Right renal pelvis (tissue), 4 donors: ENCODE results near the gene SMYD3. TPM values are rescaled to one million over a fixed set of nuclear protein-coding genes. Genes with fewer than 3 reads are reported as not detected.
"Not testable (repeated sequence)": the region's sequence is repeated elsewhere in the genome, so short reads cannot be mapped to it uniquely, and the experiment has no call there.

ENCODE experiments used
- DNase-seq, 4 donors: peaks; one replicate each; pipeline ENCODE4 v3.0.0-alpha.2; 2013; ENCODE audit warnings: low read depth in 4 of 4, low spot score in 3 of 4, missing footprints in 1 of 4
- polyA plus RNA-seq, 4 donors: library from polyadenylated mRNA; unstranded; fragments of 120-200 nt; gene quantifications; one replicate each; pipeline ENCODE4 v1.2.1, GENCODE V29; 2013; ENCODE audit not compliant: insufficient read length in 4 of 4

SMYD3 gene
- polyA plus RNA-seq, 4 donors = 25.1 to 36.1 (median 27.5) TPM

DNA sequence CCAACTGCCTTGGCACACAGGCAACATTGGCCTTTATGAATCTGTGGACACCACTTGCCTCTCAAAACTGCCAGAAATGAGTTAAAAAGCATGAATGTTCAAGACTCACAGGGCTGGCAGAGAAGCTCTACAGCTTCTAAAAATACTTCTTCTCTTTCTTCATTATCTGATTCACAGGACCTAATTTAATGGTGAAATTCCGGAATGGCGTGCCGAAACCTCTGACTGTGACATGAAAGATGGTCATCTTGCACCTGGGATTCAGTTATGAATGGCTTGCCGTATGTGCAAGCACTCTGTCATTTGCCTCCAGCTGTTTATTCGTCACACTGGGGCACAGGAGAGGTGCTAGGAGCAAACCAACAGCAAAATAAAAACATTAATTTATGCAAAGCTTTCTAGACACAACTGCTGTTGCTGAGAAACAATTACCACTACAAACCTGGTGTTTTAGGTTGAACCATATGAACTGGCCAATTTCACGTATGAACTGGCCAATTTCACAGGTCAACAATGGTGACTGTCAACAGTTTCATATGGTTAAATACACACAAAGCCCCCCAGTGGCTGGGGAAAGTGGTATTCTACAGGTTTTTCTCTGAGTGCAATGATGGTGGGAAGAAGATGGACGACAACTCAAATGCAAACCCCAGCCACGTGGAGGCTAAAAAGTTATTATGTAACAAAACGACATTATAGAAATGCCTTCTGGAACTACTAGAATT lies 704.0 kb downstream of the SMYD3 start:
- DNase-seq = no peak

DNA sequence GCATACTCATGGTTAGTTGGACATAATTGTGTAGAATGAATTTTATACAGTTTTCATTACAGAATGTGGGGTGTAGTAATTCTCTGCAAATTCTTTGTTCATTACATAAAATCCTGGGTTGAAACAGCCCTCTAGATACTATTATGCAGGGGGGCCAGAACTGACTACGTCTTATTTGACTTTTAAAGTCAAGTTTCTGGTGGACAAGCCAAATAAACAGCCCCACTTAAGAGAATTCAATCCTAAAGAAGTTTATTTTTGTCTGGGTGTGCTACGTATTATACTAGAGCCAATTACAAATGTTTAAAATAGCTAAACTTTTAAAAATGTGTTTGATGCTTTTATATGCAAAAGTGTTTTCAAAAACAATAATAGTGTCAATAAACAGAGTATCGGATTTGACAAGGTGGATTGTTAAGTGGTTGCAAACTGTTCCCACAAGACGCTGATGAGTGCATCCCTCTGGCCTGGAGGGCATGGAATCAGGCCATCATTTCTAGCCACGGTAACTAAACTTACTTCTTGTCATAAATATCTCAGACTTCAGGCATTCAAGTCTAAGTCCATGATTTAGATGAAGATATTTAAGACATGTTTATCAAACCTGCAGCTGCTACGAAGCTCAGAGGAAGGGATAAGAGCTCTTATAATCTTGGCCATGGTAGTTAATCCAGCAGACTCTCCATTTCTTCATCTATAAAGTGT lies 706.0 kb downstream of the SMYD3 start:
- no peak for DNase-seq

DNA sequence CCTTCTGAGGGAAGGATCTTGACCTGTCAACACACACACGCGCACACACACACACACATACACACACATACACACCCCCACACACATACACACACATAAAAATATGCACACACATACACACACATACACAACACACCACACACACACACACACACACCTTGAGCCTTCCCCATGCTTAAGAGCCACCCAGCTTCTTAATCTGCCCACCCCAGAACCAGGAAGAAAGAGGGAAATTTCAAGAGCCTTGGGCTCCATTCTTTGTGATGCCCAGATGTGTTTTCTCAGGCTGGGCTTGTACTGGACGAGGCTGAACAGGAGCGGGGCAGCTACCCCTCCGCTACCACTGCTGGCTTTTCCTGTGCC lies 708.7 kb downstream of the SMYD3 start:
- no peak for DNase-seq

DNA sequence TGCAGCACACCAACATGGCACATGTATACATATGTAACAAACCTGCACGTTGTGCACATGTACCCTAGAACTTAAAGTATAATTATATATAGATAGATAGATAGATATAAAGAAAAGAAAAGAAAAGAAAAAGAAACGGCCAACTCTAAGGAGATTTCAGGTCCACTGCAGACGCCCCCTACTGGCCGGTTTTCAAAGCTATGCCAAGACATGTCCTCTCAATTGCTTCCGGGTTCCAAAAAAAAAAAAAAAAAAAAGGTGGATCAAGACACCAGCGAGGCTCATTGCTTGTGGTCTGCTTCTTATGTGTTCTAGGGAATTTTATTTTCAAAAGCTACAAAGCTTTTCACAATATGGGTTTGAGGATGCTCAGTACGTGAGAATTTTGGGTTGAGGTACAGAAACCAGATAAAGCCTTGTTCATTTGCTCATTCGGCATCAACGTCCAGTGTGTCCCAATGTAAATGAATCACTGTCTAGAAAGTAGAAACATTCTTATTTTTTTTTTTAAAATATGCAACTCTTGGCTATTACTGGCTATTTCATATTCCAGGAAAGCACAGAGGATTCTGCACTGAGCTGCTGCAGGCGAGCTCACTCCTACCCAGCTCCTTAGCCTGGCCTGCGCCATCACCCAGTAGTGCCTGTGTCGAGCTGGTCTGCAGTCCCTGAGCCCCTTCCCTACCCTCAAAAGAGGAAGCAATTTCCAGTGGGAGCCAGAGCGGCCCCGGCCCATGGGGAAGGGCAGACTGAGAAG lies 709.3 kb downstream of the SMYD3 start:
- DNase-seq = no peak

DNA sequence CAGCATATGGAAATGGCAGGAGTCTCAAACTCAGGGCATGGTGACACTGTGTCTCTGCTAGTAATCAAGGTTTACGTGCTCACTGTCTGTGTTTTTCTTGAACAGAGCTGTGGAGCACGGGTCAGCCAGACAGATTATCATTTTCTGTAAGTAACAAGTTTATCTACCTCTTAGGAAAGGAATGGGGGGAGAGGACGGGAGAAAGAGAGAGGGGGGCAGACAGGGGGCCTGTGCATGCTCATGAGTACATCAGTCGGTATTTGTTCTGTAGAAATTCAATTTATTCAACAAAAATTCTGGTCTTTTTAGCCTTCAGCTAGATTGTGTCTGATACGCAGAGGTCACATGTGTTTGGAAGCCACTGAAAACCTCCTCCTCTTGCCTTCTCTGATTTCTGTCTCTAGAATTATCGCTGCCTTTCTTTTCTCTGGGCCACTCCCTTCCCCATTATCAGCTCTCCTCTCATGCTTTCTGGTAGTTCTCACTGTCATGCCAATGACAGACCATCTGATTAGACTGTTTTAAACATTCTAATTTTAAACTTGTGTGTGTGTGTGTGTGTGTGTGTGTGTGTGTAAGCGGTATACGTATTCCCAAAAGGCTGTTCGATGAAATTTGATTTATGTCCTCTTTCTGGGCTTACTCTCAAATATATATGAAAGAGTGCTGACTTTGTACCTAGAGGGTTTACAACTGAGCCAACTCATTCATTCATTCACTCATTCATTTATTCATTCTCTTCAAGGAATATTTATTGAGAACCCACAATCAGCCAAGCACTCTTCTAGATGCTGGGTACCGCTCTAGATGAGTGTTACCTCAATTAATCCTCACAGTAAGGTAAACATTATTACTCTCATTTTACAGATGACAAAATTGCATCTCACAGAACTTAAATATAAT lies 715.4 kb downstream of the SMYD3 start:
- DNase-seq = no peak

DNA sequence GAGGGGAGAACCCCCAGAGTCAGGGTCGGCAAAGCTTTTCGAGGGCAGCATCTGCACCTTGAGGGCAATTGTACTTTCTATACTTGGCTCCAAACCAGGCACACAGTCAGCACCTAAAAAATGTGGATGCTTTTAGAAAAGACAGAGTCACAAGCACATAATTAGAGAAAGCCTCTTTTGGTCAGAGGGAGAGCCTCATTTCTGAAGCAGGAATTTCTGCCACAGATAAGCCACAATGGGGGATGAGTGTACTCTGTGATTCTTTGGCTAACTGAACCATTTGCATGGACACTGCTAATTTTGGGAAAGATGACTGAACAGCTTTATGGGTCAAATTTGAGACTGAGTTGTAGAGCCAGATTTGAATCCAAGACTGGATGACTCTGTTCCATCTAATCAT lies 716.6 kb downstream of the SMYD3 start:
- DNase-seq = no peak

DNA sequence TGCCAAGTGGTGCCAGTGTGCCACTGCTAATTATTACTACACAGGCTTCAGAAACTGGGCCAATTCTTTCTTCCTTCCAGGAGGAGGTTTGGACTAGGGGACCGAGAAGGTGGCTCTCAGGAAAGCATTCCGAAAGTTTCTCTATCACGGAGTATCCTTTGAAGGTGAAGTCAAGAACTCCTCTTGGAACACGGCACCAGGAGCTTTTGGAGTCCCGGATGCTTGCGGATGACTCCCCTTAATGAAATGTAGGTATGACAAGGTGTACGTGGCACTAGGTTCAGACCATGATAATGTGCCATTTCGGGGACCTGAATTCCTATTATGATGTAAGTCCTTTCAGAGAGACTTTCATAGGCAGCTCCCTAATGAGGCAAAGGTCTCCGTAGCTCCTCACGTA lies 718.2 kb downstream of the SMYD3 start:
- no peak for DNase-seq

DNA sequence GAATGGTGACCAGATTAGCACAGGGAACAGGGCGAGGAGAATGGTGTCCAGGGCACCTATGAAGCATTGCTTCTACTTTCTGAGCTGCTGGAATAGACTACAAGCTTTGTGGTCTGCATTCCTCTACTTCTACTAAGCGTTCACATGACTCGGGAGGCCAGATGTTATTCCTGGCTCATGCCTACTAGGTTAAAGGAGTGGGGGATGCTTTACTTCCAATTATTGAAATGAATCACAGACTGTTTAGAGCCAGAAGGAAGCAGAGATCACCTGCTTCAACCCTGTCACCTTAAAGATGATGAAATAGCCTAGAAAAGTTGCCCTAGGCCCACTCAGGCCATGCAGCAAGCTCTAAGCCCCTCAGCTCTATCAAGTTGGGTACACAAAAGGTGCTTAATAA lies 718.8 kb downstream of the SMYD3 start:
- no peak for DNase-seq

DNA sequence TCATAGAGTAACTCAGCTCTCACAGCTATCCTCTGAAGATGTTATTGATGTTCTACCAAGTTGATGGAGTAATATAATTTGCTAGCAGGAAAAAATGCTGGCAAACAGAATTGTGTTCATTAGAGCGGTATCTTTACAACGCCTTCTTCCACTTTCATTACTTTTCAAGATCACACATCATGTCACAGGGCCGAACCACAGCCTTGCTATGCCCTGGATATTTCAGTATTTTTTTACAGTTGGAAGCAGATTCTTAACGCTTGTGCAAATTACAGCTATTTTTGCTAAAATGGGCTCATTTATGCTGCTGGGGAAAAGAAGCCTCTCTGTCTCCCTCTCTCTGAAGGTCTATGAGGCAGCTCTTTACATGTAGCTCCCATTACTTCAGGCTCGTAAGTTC lies 720.1 kb downstream of the SMYD3 start:
- no peak for DNase-seq

DNA sequence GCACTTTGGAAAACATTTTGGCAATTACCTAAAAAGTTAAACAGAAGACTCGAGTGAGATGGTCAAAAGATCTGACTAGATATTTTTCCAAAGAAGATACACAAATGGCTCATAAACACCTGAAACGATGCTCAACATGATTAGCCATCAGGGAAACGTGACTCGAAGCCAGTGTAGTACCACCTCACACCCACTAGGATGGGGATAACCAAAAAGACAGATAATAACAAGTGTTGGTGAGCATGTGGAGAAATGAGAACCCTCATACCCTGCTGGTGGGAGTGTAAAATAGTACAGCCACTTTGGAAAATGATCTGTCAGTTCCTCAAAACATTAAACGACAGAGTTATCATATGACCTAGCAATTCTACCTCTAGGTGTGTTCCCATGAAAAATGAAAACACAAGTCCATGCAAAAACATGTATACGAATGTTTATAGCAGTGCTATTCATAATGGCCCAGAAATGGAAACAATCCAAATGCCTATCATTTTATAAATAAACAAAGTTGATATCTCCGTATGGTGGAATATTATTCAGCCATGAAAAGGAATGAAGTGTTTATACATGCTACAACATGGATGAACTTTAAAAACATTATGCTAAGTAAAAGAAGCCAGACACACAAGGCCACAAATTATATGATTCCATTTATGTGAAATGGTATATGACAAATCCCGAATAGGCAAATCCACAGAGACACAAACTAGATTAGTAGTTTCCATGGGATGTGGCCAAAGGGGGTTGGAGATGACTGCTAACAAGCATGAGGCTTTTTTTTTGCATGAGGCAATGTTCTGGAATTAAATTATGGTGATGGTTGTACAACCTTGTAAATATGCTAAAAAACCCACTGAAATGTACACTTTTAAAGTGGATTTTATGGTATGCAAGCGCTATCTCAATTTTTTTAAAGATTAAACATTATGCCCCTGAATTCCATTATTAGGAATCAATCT lies 727.0 kb downstream of the SMYD3 start:
- no peak for DNase-seq

DNA sequence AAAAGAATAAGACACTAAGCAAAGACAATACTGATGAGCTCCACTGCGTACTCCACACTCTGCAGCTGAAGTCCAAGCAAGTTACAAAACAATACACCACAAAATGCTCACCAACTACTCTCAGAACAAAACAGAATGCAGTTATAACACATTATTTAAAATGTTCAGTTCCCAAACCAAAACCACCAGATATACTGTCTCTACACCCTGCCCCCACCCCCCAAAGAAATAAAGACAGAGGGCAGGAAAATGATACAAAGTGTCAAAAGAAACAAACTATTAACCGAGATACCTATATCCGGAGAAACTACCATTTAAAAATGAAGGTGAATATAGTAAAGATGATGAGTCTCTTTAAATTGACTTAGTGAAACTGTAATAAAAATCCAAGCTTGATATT lies 729.3 kb downstream of the SMYD3 start:
- DNase-seq = no peak

DNA sequence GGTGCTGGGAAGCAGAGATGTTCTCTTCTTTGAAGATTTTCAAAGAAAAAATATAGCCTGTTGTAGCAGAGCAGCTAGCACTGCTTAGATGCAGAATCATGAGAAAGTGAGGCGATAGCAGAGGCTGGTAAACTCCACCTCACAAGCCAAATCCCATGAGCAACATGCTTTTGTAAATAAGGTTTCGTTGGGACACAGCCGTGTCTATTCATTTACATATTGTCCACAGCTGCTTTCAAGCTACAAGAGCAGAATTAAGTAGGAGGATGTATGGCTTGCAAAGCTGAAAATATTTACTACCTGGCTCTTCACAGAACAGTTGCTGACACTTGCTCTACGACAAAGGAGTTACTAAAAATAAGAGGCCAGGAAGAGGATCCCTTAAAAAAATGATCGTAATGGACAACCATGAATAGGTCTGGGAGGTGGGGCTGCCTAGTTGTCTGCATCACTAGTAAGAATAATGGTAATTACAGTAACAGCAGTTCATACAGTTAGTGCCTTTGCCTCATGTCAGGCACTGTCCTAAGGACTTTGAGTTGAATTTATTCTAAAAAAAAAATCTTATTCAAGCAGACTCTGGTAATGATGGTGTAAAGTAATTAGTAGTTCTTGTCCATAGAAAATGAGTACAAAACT lies 730.3 kb downstream of the SMYD3 start:
- no peak for DNase-seq

DNA sequence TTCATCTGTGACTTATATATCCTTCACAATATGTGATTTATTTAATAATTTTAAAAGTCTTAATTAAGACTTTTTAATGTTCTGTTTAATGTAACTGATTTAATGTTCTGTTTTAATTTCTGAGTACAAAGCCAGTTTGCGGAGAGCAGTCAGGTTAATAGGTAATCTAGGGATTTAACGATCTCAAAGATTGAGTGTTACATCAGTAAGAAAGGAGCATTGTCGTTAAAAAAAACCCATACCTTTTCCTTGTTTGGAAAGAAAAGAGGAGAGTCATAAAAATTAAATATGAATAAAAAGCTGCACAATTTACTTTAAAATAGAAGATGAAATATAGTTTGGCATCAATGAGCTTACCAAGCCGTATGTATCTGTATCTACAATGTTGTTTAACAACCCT lies 730.9 kb downstream of the SMYD3 start:
- no peak for DNase-seq

DNA sequence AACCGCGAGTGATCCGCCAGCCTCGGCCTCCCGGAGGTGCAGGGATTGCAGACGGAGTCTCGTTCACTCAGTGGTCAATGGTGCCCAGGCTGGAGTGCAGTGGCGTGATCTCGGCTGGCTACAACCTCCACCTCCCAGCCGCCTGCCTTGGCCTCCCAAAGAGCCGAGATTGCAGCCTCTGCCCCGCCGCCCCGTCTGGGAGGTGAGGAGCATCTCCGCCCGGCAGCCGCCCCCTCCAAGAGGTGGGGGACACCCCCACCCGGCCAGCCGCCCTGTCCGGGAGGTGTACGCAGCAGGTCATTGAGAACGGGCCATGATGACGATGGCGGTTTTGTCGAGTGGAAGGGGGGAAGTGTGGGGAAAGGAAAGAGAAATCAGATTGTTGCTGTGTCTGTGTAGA lies 732.1 kb downstream of the SMYD3 start:
- not testable (repeated sequence) for DNase-seq

DNA sequence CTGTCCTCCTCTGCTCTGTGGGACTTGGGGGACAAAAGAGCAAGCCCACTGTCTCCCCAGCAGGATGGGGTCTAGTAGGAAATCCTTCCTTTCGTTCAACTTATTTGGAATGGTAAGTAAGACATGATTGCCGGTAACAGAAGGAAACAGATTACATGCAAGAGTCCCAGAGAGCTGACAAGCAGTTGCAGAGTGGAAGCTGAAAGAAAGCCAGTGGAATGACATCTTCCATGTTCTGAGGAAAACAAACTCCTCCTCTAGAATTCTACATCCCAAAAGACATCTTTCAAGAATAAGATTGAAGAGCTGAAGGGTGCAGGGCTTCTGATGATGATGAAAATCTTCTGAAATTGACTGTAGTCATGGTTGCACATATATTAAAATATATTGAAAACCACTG lies 732.9 kb downstream of the SMYD3 start:
- DNase-seq = no peak

DNA sequence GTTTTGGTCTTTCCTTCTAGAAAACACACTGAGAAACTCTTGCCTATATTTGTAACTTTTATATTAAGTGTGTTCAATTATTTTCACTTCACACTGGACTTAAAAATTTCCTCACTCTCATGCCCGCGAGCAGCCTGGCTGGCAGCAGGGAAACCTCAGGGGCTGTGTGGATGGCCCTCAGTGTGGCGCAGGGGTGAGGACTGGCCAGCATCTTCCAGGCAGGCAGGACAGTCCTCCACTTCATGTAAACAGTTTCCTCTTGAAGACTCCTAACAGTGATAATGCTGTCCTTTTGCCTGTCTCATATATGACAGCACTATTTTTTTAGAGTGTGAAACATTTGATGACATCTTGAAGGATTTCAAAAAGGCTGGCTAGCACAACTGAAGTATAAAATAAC lies 733.7 kb downstream of the SMYD3 start:
- no peak for DNase-seq

DNA sequence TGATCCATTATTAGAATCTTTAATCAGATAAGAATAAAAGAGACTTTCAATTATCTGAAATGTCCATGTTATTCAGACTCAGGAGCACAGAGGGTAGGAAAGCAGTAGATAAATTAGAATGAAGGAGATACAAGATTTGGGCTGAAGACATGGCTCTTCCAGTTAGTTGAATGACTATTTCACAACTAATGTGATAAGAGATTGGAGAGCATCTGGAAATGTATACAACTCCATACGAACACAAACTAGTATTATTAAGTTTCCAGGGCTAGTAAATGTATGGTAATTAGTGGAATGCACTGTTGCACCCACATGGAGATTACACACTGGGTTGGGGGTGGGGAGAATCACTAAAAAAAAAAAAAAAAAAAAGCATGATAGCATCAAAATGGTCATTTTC lies 734.3 kb downstream of the SMYD3 start:
- DNase-seq = no peak

DNA sequence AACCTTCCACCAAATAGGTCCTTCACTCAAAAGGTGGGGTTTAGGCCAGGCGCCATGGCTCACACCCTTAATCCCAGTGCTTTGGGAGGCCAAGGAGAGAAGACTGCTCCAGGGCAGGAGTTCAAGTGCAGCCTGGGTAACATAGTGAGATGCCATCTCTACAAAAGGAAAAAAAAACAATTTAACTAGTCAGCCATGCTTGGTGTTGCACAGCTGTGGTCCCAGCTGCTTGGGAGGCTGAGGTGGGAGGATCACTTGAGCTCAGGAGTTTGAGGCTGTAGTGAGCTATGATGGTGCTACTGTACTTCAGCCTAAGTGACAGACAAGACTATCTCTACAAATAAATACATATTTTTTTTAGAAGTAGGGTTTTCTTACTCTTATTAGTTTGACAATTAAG lies 734.8 kb downstream of the SMYD3 start:
- no peak for DNase-seq
